ENCODE measurements around the gene CXCL12.

The CXCL12 gene

GRCh38 chr10:44383749-44384600 is 922 bp downstream of the CXCL12 start:
- Histone ChIP-seq H3K36me3 (peaks cover 0 to 5% (median 2%) of the 10 kb centered on the region in 3 donors), H3K4me1 (peaks cover 0 to 45% (median 28%) of the 10 kb centered on the region in 4 donors), H3K4me3 (peak overlapping the region; percentile 69 to 73), H3K27me3 (no peaks in the 10 kb centered on the region), H3K9me3 (no peaks in the 10 kb centered on the region), H3K27ac (peak overlapping the region; percentile 57 to 66)
- intact Hi-C loops (cut with DNase I; ENCODE audit: low total_unique reads): loop anchor here (5.0 to 10.0 kb wide), 2 partner anchors 72 to 329 kb away; no protein-coding TSS in a partner anchor
- no peak for TF ChIP-seq CTCF (IDR thresholded peaks at IDR 0.05)
- DNase-seq: peak; percentile 25 to 71

GRCh38 chr10:44382981-44383748 is 1.7 kb downstream of the CXCL12 start:
- peak overlapping the region; percentile 69 to 73 for H3K4me3 ChIP-seq
- TF ChIP-seq CTCF (IDR thresholded peaks at IDR 0.05): no peak

GRCh38 chr10:44382131-44382858 is 2.6 kb downstream of the CXCL12 start:
- no peak for TF ChIP-seq CTCF (IDR thresholded peaks at IDR 0.05)
- intact Hi-C loops (cut with DNase I; ENCODE audit: low total_unique reads): loop anchor here (5.0 to 10.0 kb wide), 2 partner anchors 70 to 327 kb away; no protein-coding TSS in a partner anchor
- Histone ChIP-seq H3K9me3 (no peaks in the 10 kb centered on the region), H3K36me3 (peaks cover 0 to 17% (median 15%) of the 10 kb centered on the region in 3 donors), H3K27ac (peak overlapping the region; percentile 34 to 45), H3K27me3 (no peaks in the 10 kb centered on the region), H3K4me3 (peak overlapping the region; percentile 69 to 73), H3K4me1 (peaks cover 0 to 42% (median 25%) of the 10 kb centered on the region in 4 donors)
- peak; percentile 16 to 50 for DNase-seq

More at GRCh38 chr10:44382981-44383748, 1.7 kb downstream of the CXCL12 start:
- Histone ChIP-seq H3K27me3 (no peaks in the 10 kb centered on the region), H3K9me3 (no peaks in the 10 kb centered on the region), H3K4me1 (peaks cover 0 to 42% (median 25%) of the 10 kb centered on the region in 4 donors), H3K36me3 (peaks cover 0 to 9% (median 9%) of the 10 kb centered on the region in 3 donors), H3K27ac (peak overlapping the region; percentile 34 to 45)
- DNase-seq: peak; percentile 18 to 51
- intact Hi-C loops (cut with DNase I; ENCODE audit: low total_unique reads): loop anchor here (5.0 to 10.0 kb wide), 2 partner anchors 71 to 328 kb away; no protein-coding TSS in a partner anchor

GRCh38 chr10:44380829-44381600 is 3.9 kb downstream of the CXCL12 start:
- peak; percentile 13 to 27 for DNase-seq
- no peak overlapping the region for H3K4me3 ChIP-seq
- no peaks in the 10 kb centered on the region for H3K9me3 ChIP-seq
- no peak overlapping the region for H3K27ac ChIP-seq
- no peaks in the 10 kb centered on the region for H3K27me3 ChIP-seq
- intact Hi-C loops (cut with DNase I; ENCODE audit: low total_unique reads): loop anchor here (5.0 to 10.0 kb wide), 2 partner anchors 69 to 326 kb away; no protein-coding TSS in a partner anchor
- H3K36me3 ChIP-seq: peaks cover 0 to 17% (median 15%) of the 10 kb centered on the region in 3 donors
- peaks cover 0 to 38% (median 22%) of the 10 kb centered on the region in 4 donors for H3K4me1 ChIP-seq
- TF ChIP-seq CTCF (IDR thresholded peaks at IDR 0.05): no peak

Measured in tibial artery (tissue), 4 donors.